RPMI7951 (cell line): ENCODE data around the gene KCNIP1. TPM values are rescaled to one million over a fixed set of nuclear protein-coding genes. Genes with fewer than 3 reads are reported as not detected.

Experiments
- DNase-seq: peaks from one replicate; pipeline ENCODE4 v3.0.0-alpha.2; 2012; ENCODE audit warnings: low read depth
- total RNA-seq: library from RNA; depleted of rRNA; stranded (reverse); fragments of >200 nt; shearing (Covaris generic); gene quantifications from 2 replicates; pipeline ENCODE4 v1.2.3, GENCODE V29; 2014

The KCNIP1 gene
- total RNA-seq, 1 experiment from 2014 or later, result not detected

GRCh38 chr5:170563824-170564567 lies 60.2 kb downstream of the KCNIP1 start:
- DNase-seq, result no peak

GRCh38 chr5:170565072-170565471 lies 61.3 kb downstream of the KCNIP1 start:
- DNase-seq, result no peak

GRCh38 chr5:170569101-170569500 lies 65.3 kb downstream of the KCNIP1 start:
- no peak for DNase-seq

- no peak for DNase-seq
Observed at GRCh38 chr5:170570476-170570875, 66.7 kb downstream of the KCNIP1 start.

GRCh38 chr5:170571281-170571731 lies 67.5 kb downstream of the KCNIP1 start:
- peak; percentile 67 for DNase-seq

GRCh38 chr5:170571875-170572852 lies 68.3 kb downstream of the KCNIP1 start:
- DNase-seq, result no peak

GRCh38 chr5:170573114-170573513 lies 69.3 kb downstream of the KCNIP1 start:
- no peak for DNase-seq

- DNase-seq, result no peak
Observed at GRCh38 chr5:170573660-170574059, 69.8 kb downstream of the KCNIP1 start.

GRCh38 chr5:170576602-170577535 lies 73.0 kb downstream of the KCNIP1 start:
- peak; percentile 60 for DNase-seq

GRCh38 chr5:170579601-170580000 lies 75.8 kb downstream of the KCNIP1 start:
- no peak for DNase-seq

GRCh38 chr5:170581211-170581610 lies 77.4 kb downstream of the KCNIP1 start:
- DNase-seq, result peak; percentile 32

GRCh38 chr5:170582644-170583330 lies 79.0 kb downstream of the KCNIP1 start:
- DNase-seq, result no peak

GRCh38 chr5:170584003-170584402 lies 80.2 kb downstream of the KCNIP1 start:
- no peak for DNase-seq

GRCh38 chr5:170584450-170585058 lies 80.7 kb downstream of the KCNIP1 start:
- DNase-seq, result peak; percentile 22

- no peak for DNase-seq
Observed at GRCh38 chr5:170585273-170585948, 81.6 kb downstream of the KCNIP1 start.

- no peak for DNase-seq
Observed at GRCh38 chr5:170587808-170588207, 84.0 kb downstream of the KCNIP1 start.

- DNase-seq, result no peak
Observed at GRCh38 chr5:170589643-170590042, 85.8 kb downstream of the KCNIP1 start.

GRCh38 chr5:170590566-170590965 lies 86.7 kb downstream of the KCNIP1 start:
- DNase-seq, result no peak

GRCh38 chr5:170591054-170591453 lies 87.2 kb downstream of the KCNIP1 start:
- DNase-seq, result peak; percentile 68
